OCI-LY3 (cell line): Measurements from ENCODE around the gene TMEM218.

Experiments used
- H2AFZ ChIP-seq: fragments of 200-600, 300-600 bp; shearing (Covaris generic); 2 replicates; pipeline ENCODE4 v1.6.0; 2014; ENCODE audit warnings: antibody characterized with exemption, low read depth, low read length
- H3K27ac ChIP-seq: fragments of 200-600, 300-600 bp; sonication (generic); 2 replicates; pipeline ENCODE4 v1.5.1; 2014; ENCODE audit warnings: mild to moderate bottlenecking, low read length, moderate library complexity, mixed read lengths
- H3K27me3 ChIP-seq: fragments of 200-600, 300-600 bp; sonication (generic); 2 replicates; pipeline ENCODE4 v1.6.1; 2014; ENCODE audit warnings: low read depth, low read length, mixed read lengths
- H3K36me3 ChIP-seq: fragments of 200-600, 300-600 bp; sonication (generic); replicated peaks from 2 replicates; pipeline ENCODE3; 2014; ENCODE audit warnings: low read depth, low read length, mixed read lengths
- H3K4me1 ChIP-seq: fragments of 300-600, 200-600 bp; sonication (generic); 2 replicates; pipeline ENCODE4 v1.6.1; 2014; ENCODE audit warnings: low read length, mixed read lengths
- H3K4me2 ChIP-seq: fragments of 200-600, 300-600 bp; sonication (generic); 2 replicates; pipeline ENCODE4 v1.6.1; 2014; ENCODE audit warnings: low read length, mixed read lengths
- H3K4me3 ChIP-seq: fragments of 300-600, 200-600 bp; sonication (generic); 2 replicates; pipeline ENCODE4 v1.5.1; 2014; ENCODE audit warnings: antibody characterized with exemption, mild to moderate bottlenecking, low read length, moderate library complexity
- H3K79me2 ChIP-seq: fragments of 300-600, 200-600 bp; shearing (Covaris generic); 2 replicates; pipeline ENCODE4 v1.6.1; 2014; ENCODE audit warnings: mild to moderate bottlenecking, low read length, mixed read lengths
- H3K9ac ChIP-seq: fragments of 300-600, 200-600 bp; shearing (Covaris generic); 2 replicates; pipeline ENCODE4 v1.6.0; 2014; ENCODE audit warnings: mild to moderate bottlenecking, low read length, moderate library complexity
- H3K9me3 ChIP-seq: fragments of 200-600, 300-600 bp; shearing (Covaris generic); 2 replicates; pipeline ENCODE4 v1.6.1; 2014; ENCODE audit warnings: low read length, mixed read lengths; ENCODE audit not compliant: insufficient read depth
- H4K20me1 ChIP-seq: fragments of 200-600, 300-600 bp; sonication (generic); 2 replicates; pipeline ENCODE4 v1.6.1; 2016; ENCODE audit warnings: low read length, mixed read lengths; ENCODE audit not compliant: insufficient read depth
- CTCF ChIP-seq: fragments of 200-600, 300-600 bp; sonication (generic); IDR thresholded peaks from 2 replicates; pipeline ENCODE4 v1.5.1; 2014; ENCODE audit warnings: antibody characterized with exemption, low read length, low read depth
- EZH2phosphoT487 ChIP-seq: fragments of 200-600 bp; shearing (Covaris generic); IDR thresholded peaks from 2 replicates; pipeline ENCODE4 v1.6.1; 2018; ENCODE audit warnings: antibody characterized with exemption, mixed run types, low read depth

Gene TMEM218

GRCh38 chr11:125084761-125085231, 26.6 kb downstream of the TMEM218 start:
- Histone ChIP-seq H3K79me2 (no peaks in the 10 kb centered on the region), H3K9ac (no peak overlapping the region), H4K20me1 (no peaks in the 10 kb centered on the region), H3K4me3 (no peak overlapping the region), H3K36me3 (no peaks in the 10 kb centered on the region), H3K27me3 (no peaks in the 10 kb centered on the region), H3K27ac (no peak overlapping the region), H3K9me3 (no peaks in the 10 kb centered on the region), H2AFZ (no peak overlapping the region), H3K4me1 (no peaks in the 10 kb centered on the region), H3K4me2 (no peak overlapping the region)
- TF ChIP-seq CTCF (no peak), EZH2phosphoT487 (no peak)

GRCh38 chr11:125084057-125084416, 27.4 kb downstream of the TMEM218 start:
- Histone ChIP-seq H4K20me1 (no peaks in the 10 kb centered on the region), H3K4me3 (no peak overlapping the region), H3K79me2 (no peaks in the 10 kb centered on the region), H3K27ac (no peak overlapping the region), H3K9me3 (no peaks in the 10 kb centered on the region), H3K4me1 (no peaks in the 10 kb centered on the region), H3K9ac (no peak overlapping the region), H3K36me3 (no peaks in the 10 kb centered on the region), H2AFZ (no peak overlapping the region), H3K27me3 (no peaks in the 10 kb centered on the region), H3K4me2 (no peak overlapping the region)
- TF ChIP-seq EZH2phosphoT487 (no peak), CTCF (no peak)

- Histone ChIP-seq H3K4me1 (no peaks in the 10 kb centered on the region), H3K9me3 (no peaks in the 10 kb centered on the region), H3K27me3 (no peaks in the 10 kb centered on the region), H3K79me2 (no peaks in the 10 kb centered on the region), H3K27ac (no peak overlapping the region), H4K20me1 (no peaks in the 10 kb centered on the region), H3K4me3 (no peak overlapping the region), H3K4me2 (no peak overlapping the region), H2AFZ (no peak overlapping the region), H3K36me3 (no peaks in the 10 kb centered on the region), H3K9ac (no peak overlapping the region)
- TF ChIP-seq CTCF (no peak), EZH2phosphoT487 (no peak)
These were observed 27.9 kb downstream of the TMEM218 start for GRCh38 chr11:125083312-125084056.

DNA sequence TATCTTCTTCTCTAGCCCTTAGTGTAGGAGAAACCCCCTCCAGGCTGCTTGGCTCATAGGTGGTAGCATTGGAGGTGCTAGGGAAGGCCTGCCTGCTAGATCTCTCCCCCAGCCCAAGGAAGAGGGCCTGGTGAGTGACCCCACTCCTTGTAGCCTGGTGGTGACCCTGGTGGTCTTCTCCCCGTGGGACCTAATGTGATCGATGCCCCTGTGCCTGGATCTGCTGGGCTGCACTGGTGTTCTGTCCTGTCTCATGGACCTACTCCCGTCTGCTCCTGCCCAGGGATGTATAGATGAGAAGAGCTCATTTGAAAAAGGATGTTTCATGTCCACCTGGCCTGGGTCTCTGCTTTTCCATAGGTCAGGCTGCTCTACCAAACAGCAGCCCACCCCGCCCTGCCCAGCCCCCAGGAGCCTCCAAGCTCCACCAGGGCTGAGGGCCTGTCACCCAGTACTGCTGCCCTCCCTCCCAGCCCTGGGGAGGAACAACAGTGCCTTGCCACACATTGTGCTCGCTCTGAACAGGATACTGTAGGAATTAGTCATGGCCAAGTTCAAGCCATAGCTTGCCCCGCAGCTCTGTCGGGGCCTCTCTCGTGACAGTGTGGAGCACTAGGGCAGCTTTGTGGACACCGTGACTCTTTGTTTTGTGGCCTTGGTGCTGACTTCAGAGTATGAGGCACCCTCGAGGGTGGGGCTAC, 28.7 kb downstream of the TMEM218 start:
- Histone ChIP-seq H4K20me1 (no peaks in the 10 kb centered on the region), H3K4me2 (no peak overlapping the region), H3K9ac (no peak overlapping the region), H3K9me3 (no peaks in the 10 kb centered on the region), H3K27ac (no peak overlapping the region), H3K27me3 (no peaks in the 10 kb centered on the region), H3K36me3 (no peaks in the 10 kb centered on the region), H2AFZ (no peak overlapping the region), H3K4me3 (no peak overlapping the region), H3K4me1 (no peaks in the 10 kb centered on the region), H3K79me2 (no peaks in the 10 kb centered on the region)
- TF ChIP-seq EZH2phosphoT487, result no peak
- no peak for TF ChIP-seq CTCF
